ENCODE data around the gene SCFD2.

SCFD2 gene

GRCh38 chr4:53088152-53088551 lies 277.7 kb downstream of the SCFD2 start:
- H3K9ac ChIP-seq (ENCODE audit: low read length), result no peak overlapping the region
- H3K9me3 ChIP-seq (ENCODE audit: insufficient read depth, low read length), result no peaks in the 10 kb centered on the region
- no peaks in the 10 kb centered on the region for H3K4me1 ChIP-seq (ENCODE audit: low read length)
- no peaks in the 10 kb centered on the region for H3K79me2 ChIP-seq (ENCODE audit: low read length)
- H3K27me3 ChIP-seq (ENCODE audit: low read depth, low read length), result no peaks in the 10 kb centered on the region
- H2AFZ ChIP-seq (ENCODE audit: low read depth, low read length), result no peak overlapping the region
- no peaks in the 10 kb centered on the region for H3K36me3 ChIP-seq (replicated peaks; ENCODE audit: low read depth, low read length)
- no peak overlapping the region for H3K27ac ChIP-seq (ENCODE audit: low read length)
- H3K4me3 ChIP-seq (ENCODE audit: low read length), result no peak overlapping the region
- TF ChIP-seq CTCF (IDR thresholded peaks at IDR 0.05; ENCODE audit: low read depth, low read length), result no peak
- TF ChIP-seq EZH2phosphoT487 (IDR thresholded peaks at IDR 0.05; ENCODE audit: low read depth), result no peak
- no peaks in the 10 kb centered on the region for H4K20me1 ChIP-seq (ENCODE audit: insufficient read depth, low read length)
- H3K4me2 ChIP-seq (ENCODE audit: low read length), result no peak overlapping the region

DNA sequence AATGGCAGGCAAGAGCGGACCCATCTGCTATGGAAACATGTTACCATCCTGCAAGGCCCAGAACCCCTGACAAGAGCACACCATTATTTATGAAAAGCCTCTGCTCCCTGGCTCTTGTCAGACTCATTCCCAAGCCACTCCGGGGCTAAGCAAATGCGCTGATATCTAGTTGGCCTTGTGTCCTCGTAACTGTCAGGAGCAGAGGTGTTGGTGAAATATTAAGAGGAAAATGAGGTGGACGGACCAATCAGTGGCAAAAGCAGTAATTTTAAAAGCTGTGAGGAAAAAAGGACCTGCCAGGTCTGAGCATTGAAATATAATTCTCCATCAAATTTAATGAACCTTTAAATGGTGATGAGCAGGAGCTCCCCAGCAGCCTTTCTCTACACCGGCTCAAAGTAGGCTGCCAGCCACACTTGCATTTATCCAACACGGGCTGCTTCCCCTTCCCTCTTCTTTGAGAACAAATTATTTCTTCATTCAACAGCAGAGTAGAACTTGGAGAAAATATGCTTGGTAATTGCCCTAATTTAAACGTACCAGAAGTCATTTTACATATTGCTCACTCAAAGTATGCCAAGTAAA lies 289.4 kb downstream of the SCFD2 start:
- Histone ChIP-seq H3K4me3 (ENCODE audit: low read length) (no peak overlapping the region), H3K79me2 (ENCODE audit: low read length) (no peaks in the 10 kb centered on the region), H2AFZ (ENCODE audit: low read depth, low read length) (no peak overlapping the region), H4K20me1 (ENCODE audit: insufficient read depth, low read length) (no peaks in the 10 kb centered on the region), H3K27ac (ENCODE audit: low read length) (no peak overlapping the region), H3K4me1 (ENCODE audit: low read length) (no peaks in the 10 kb centered on the region), H3K36me3 (replicated peaks; ENCODE audit: low read depth, low read length) (no peaks in the 10 kb centered on the region), H3K9ac (ENCODE audit: low read length) (no peak overlapping the region), H3K9me3 (ENCODE audit: insufficient read depth, low read length) (no peaks in the 10 kb centered on the region), H3K27me3 (ENCODE audit: low read depth, low read length) (no peaks in the 10 kb centered on the region), H3K4me2 (ENCODE audit: low read length) (no peak overlapping the region)
- TF ChIP-seq CTCF (IDR thresholded peaks at IDR 0.05; ENCODE audit: low read depth, low read length) (no peak), EZH2phosphoT487 (IDR thresholded peaks at IDR 0.05; ENCODE audit: low read depth) (no peak)

- Histone ChIP-seq H3K4me1 (ENCODE audit: low read length) (no peaks in the 10 kb centered on the region), H3K9me3 (ENCODE audit: insufficient read depth, low read length) (no peaks in the 10 kb centered on the region), H3K4me2 (ENCODE audit: low read length) (no peak overlapping the region), H3K79me2 (ENCODE audit: low read length) (no peaks in the 10 kb centered on the region), H3K27ac (ENCODE audit: low read length) (no peak overlapping the region), H3K36me3 (replicated peaks; ENCODE audit: low read depth, low read length) (no peaks in the 10 kb centered on the region), H3K4me3 (ENCODE audit: low read length) (no peak overlapping the region), H4K20me1 (ENCODE audit: insufficient read depth, low read length) (no peaks in the 10 kb centered on the region), H2AFZ (ENCODE audit: low read depth, low read length) (no peak overlapping the region), H3K9ac (ENCODE audit: low read length) (no peak overlapping the region), H3K27me3 (ENCODE audit: low read depth, low read length) (no peaks in the 10 kb centered on the region)
- TF ChIP-seq EZH2phosphoT487 (IDR thresholded peaks at IDR 0.05; ENCODE audit: low read depth) (no peak), CTCF (IDR thresholded peaks at IDR 0.05; ENCODE audit: low read depth, low read length) (no peak)
Observed at GRCh38 chr4:53075162-53075785, 290.6 kb downstream of the SCFD2 start.

DNA sequence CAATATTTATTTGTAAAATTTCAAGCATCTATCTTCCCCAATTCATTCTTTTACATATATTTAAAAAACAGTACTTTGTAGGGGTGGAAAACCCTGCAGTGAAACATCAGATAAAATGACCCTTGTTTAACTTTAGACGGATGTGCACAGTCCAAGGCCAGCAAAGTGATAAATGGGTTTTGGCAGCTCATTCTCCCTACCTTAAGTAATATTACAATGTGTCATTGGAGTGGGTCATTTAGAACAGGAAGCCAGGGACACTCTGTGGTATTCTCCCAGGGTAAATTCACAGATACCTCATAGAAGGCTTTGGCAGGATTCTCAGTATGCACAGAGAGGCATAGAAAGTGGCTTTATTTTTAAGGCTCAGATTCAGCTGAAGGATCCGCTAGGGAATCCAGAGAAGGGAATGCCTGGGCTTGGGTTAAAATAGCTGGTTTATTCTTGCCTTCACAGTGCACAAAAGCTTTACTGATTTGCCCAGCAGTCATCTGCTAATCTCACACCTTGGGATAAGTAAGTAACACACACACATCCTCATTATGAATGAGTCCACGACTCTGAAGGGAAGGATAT lies 297.0 kb downstream of the SCFD2 start:
- Histone ChIP-seq H3K79me2 (ENCODE audit: low read length) (no peaks in the 10 kb centered on the region), H3K4me2 (ENCODE audit: low read length) (no peak overlapping the region), H3K4me1 (ENCODE audit: low read length) (no peaks in the 10 kb centered on the region), H3K9me3 (ENCODE audit: insufficient read depth, low read length) (peaks cover 11% of the 10 kb centered on the region; the same call in 1 of the 2 replicates), H3K27me3 (ENCODE audit: low read depth, low read length) (no peaks in the 10 kb centered on the region), H3K9ac (ENCODE audit: low read length) (no peak overlapping the region), H3K4me3 (ENCODE audit: low read length) (no peak overlapping the region), H3K27ac (ENCODE audit: low read length) (no peak overlapping the region), H4K20me1 (ENCODE audit: insufficient read depth, low read length) (no peaks in the 10 kb centered on the region), H3K36me3 (replicated peaks; ENCODE audit: low read depth, low read length) (peaks cover 12% of the 10 kb centered on the region), H2AFZ (ENCODE audit: low read depth, low read length) (no peak overlapping the region)
- no peak for TF ChIP-seq EZH2phosphoT487 (IDR thresholded peaks at IDR 0.05; ENCODE audit: low read depth)
- no peak for TF ChIP-seq CTCF (IDR thresholded peaks at IDR 0.05; ENCODE audit: low read depth, low read length)
